Neural cell (in vitro differentiated cells): ENCODE results near the gene KL. TPM values are rescaled to one million over a fixed set of nuclear protein-coding genes. Genes with fewer than 3 reads are reported as not detected.

Experiments
- H2AFZ ChIP-seq: fragments of 200-600, 300-800 bp; sonication (generic), shearing (Covaris generic); 2 replicates; pipeline ENCODE4 v1.6.0; 2014; ENCODE audit warnings: low read depth, mild to moderate bottlenecking, antibody characterized with exemption, low read length, moderate library complexity
- H3F3A ChIP-seq: fragments of 200-600 bp; shearing (Covaris generic); 2 replicates; pipeline ENCODE4 v1.6.1; 2016; ENCODE audit warnings: mild to moderate bottlenecking, moderate library complexity, mixed read lengths, antibody characterized with exemption, low read length; ENCODE audit not compliant: insufficient read depth, poor library complexity, severe bottlenecking
- H3K27ac ChIP-seq: fragments of 200-600, 300-800 bp; sonication (generic), shearing (Covaris generic); 2 replicates; pipeline ENCODE4 v1.5.1; 2014; ENCODE audit warnings: mild to moderate bottlenecking, low read length, moderate library complexity
- H3K27me3 ChIP-seq: fragments of 300-800, 200-600 bp; sonication (generic), shearing (Covaris generic); 2 replicates; pipeline ENCODE4 v1.6.0; 2014; ENCODE audit warnings: mild to moderate bottlenecking, low read depth, low read length, moderate library complexity; ENCODE audit not compliant: insufficient read depth
- H3K36me3 ChIP-seq: fragments of 300-800, 200-600 bp; sonication (generic), shearing (Covaris generic); 2 replicates; pipeline ENCODE4 v1.5.1; 2014; ENCODE audit warnings: mild to moderate bottlenecking, antibody characterized with exemption, low read length, moderate library complexity; ENCODE audit not compliant: insufficient read depth
- H3K4me2 ChIP-seq: fragments of 300-800, 200-600 bp; sonication (generic), shearing (Covaris generic); 2 replicates; pipeline ENCODE4 v1.6.0; 2014; ENCODE audit warnings: mild to moderate bottlenecking, low read length
- H3K4me3 ChIP-seq: fragments of 300-800, 200-600 bp; sonication (generic), shearing (Covaris generic); 2 replicates; pipeline ENCODE4 v1.5.1; 2014; ENCODE audit warnings: mild to moderate bottlenecking, low read length, moderate library complexity
- H3K79me2 ChIP-seq: fragments of 200-600 bp; shearing (Covaris generic); replicated peaks from 2 replicates; pipeline ENCODE4 v1.6.0; 2014; ENCODE audit warnings: mild to moderate bottlenecking, low read length, moderate library complexity; ENCODE audit not compliant: insufficient read depth
- H3K9ac ChIP-seq: fragments of 300-800, 200-600 bp; sonication (generic), shearing (Covaris generic); 2 replicates; pipeline ENCODE4 v1.6.1; 2016; ENCODE audit warnings: mild to moderate bottlenecking, low read length, mixed read lengths
- H3K9me2 ChIP-seq: fragments of 200-600 bp; shearing (Covaris generic); 2 replicates; pipeline ENCODE4 v1.6.1; 2016; ENCODE audit warnings: mild to moderate bottlenecking, low read length, mixed read lengths; ENCODE audit not compliant: insufficient read depth
- H3K9me3 ChIP-seq: fragments of 200-600, 300-800 bp; sonication (generic), shearing (Covaris generic); 2 replicates; pipeline ENCODE4 v1.6.1; 2016; ENCODE audit warnings: mild to moderate bottlenecking, mixed run types, low read length, moderate library complexity, mixed read lengths
- H4K20me1 ChIP-seq: fragments of 200-600 bp; shearing (Covaris generic); 2 replicates; pipeline ENCODE4 v1.6.1; 2016; ENCODE audit warnings: mild to moderate bottlenecking, mixed run types; ENCODE audit not compliant: insufficient read depth
- EP300 ChIP-seq: fragments of 450-650 bp; conservative IDR thresholded peaks from 2 replicates; pipeline ENCODE4 v1.6.1; 2014; ENCODE audit warnings: antibody characterized with exemption, mild to moderate bottlenecking, moderate library complexity; ENCODE audit not compliant: poor library complexity, severe bottlenecking
- EZH2 ChIP-seq: fragments of 200-600, 300-800 bp; shearing (Covaris generic), sonication (generic); IDR thresholded peaks from 2 replicates; pipeline ENCODE4 v1.6.1; 2014; ENCODE audit warnings: antibody characterized with exemption, low read length, borderline replicate concordance, mild to moderate bottlenecking; ENCODE audit not compliant: insufficient read depth, poor library complexity, severe bottlenecking
- MXI1 ChIP-seq: fragments of 450-650 bp; conservative IDR thresholded peaks from 2 replicates; pipeline ENCODE4 v1.6.1; 2014; ENCODE audit warnings: antibody characterized with exemption, mild to moderate bottlenecking; ENCODE audit not compliant: poor library complexity, severe bottlenecking
- POLR2AphosphoS5 ChIP-seq: IDR thresholded peaks from 2 replicates; pipeline ENCODE4 v1.6.1; 2012
- RAD21 ChIP-seq: fragments of 450-650 bp; conservative IDR thresholded peaks from 2 replicates; pipeline ENCODE4 v1.6.1; 2014; ENCODE audit warnings: antibody characterized with exemption, mild to moderate bottlenecking, moderate library complexity
- SMC3 ChIP-seq: fragments of 450-650 bp; conservative IDR thresholded peaks from 2 replicates; pipeline ENCODE4 v1.6.1; 2014; ENCODE audit warnings: antibody characterized with exemption, mild to moderate bottlenecking, moderate library complexity; ENCODE audit not compliant: poor library complexity
- TAF1 ChIP-seq: IDR thresholded peaks from 2 replicates; pipeline ENCODE4 v1.6.1; 2012; ENCODE audit warnings: low read depth
- polyA plus RNA-seq: library from polyadenylated mRNA; depleted of rRNA; stranded (reverse); fragments of >200 nt; gene quantifications from 2 replicates; pipeline ENCODE4 v1.2.3, GENCODE V29; 2014
- TF ChIP-seq, protein P1 (sequence below): fragments of 450-650 bp; IDR thresholded peaks from 2 replicates; pipeline ENCODE4 v1.5.1; 2014; ENCODE audit warnings: antibody characterized with exemption, mild to moderate bottlenecking, moderate library complexity; ENCODE audit not compliant: poor library complexity, severe bottlenecking
- TF ChIP-seq, protein P2 (sequence below): IDR thresholded peaks from 2 replicates; pipeline ENCODE4 v1.6.1; 2012; ENCODE audit warnings: borderline replicate concordance

KL gene
- polyA plus RNA-seq, 1 donor from 2014 or later, result 0.09 TPM

DNA sequence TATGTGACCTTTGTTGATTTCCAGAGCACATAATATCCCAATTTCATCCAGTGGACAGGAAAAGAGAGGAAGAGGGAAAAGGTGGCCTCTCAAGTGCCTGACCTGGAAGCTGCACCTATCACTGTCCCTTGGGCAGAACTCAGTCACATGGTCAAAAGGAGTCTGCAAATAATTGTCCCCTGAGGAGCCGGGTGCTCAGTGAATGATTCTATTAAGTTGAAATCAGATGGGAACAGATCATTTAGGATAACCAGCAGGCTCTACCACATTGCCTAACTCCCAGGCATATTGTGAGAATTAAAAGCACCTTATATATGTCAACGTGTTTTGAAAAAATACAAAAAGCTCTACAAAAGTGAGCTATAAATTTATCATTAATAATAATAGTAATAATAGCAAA is 6.8 kb downstream of the KL start:
- H3K9ac ChIP-seq, result no peak overlapping the region
- no peaks in the 10 kb centered on the region for H3F3A ChIP-seq
- TF ChIP-seq, protein P1, sequence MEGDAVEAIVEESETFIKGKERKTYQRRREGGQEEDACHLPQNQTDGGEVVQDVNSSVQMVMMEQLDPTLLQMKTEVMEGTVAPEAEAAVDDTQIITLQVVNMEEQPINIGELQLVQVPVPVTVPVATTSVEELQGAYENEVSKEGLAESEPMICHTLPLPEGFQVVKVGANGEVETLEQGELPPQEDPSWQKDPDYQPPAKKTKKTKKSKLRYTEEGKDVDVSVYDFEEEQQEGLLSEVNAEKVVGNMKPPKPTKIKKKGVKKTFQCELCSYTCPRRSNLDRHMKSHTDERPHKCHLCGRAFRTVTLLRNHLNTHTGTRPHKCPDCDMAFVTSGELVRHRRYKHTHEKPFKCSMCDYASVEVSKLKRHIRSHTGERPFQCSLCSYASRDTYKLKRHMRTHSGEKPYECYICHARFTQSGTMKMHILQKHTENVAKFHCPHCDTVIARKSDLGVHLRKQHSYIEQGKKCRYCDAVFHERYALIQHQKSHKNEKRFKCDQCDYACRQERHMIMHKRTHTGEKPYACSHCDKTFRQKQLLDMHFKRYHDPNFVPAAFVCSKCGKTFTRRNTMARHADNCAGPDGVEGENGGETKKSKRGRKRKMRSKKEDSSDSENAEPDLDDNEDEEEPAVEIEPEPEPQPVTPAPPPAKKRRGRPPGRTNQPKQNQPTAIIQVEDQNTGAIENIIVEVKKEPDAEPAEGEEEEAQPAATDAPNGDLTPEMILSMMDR, result no peak
- TF ChIP-seq SMC3 (no peak), MXI1 (no peak), RAD21 (no peak), TAF1 (no peak), EZH2 (no peak), POLR2AphosphoS5 (no peak), EP300 (no peak)
- TF ChIP-seq, protein P2, sequence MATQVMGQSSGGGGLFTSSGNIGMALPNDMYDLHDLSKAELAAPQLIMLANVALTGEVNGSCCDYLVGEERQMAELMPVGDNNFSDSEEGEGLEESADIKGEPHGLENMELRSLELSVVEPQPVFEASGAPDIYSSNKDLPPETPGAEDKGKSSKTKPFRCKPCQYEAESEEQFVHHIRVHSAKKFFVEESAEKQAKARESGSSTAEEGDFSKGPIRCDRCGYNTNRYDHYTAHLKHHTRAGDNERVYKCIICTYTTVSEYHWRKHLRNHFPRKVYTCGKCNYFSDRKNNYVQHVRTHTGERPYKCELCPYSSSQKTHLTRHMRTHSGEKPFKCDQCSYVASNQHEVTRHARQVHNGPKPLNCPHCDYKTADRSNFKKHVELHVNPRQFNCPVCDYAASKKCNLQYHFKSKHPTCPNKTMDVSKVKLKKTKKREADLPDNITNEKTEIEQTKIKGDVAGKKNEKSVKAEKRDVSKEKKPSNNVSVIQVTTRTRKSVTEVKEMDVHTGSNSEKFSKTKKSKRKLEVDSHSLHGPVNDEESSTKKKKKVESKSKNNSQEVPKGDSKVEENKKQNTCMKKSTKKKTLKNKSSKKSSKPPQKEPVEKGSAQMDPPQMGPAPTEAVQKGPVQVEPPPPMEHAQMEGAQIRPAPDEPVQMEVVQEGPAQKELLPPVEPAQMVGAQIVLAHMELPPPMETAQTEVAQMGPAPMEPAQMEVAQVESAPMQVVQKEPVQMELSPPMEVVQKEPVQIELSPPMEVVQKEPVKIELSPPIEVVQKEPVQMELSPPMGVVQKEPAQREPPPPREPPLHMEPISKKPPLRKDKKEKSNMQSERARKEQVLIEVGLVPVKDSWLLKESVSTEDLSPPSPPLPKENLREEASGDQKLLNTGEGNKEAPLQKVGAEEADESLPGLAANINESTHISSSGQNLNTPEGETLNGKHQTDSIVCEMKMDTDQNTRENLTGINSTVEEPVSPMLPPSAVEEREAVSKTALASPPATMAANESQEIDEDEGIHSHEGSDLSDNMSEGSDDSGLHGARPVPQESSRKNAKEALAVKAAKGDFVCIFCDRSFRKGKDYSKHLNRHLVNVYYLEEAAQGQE, result no peak
- H3K27ac ChIP-seq, result no peak overlapping the region
- H3K4me2 ChIP-seq, result no peak overlapping the region
- H3K4me3 ChIP-seq, result no peak overlapping the region
- no peaks in the 10 kb centered on the region for H4K20me1 ChIP-seq
- H3K36me3 ChIP-seq, result no peaks in the 10 kb centered on the region
- H3K27me3 ChIP-seq, result peaks cover 14% of the 10 kb centered on the region
- no peaks in the 10 kb centered on the region for H3K9me2 ChIP-seq
- no peaks in the 10 kb centered on the region for H3K79me2 ChIP-seq
- no peaks in the 10 kb centered on the region for H3K9me3 ChIP-seq
- H2AFZ ChIP-seq, result no peak overlapping the region

DNA sequence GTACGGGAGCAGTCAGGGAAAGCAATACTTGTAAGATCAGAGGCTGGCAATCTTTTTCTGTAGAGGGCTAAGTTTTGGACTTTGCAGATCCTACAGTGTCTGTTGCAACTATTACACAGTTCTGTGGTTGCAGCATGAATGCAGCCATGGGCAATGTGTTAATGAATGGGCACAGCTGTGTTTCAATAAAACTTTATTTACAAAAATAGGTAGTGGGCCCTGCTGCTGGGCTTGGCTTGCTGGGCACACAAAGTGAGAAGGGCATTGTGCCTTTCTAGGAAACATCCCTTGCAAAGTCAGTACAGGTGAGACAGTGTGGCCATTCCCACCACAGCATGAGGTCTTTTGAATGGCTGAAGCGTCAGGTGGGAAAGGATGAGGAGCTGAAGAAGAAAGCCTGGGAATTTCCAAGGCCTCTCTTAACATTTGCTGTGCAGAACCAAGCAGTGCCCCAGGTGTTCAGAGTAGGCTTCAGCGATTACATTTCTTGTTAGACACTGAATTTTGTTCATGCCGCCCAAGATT is 9.1 kb downstream of the KL start:
- Histone ChIP-seq H2AFZ (no peak overlapping the region), H3K27me3 (no peaks in the 10 kb centered on the region), H3K9me2 (no peaks in the 10 kb centered on the region), H4K20me1 (no peaks in the 10 kb centered on the region), H3K79me2 (no peaks in the 10 kb centered on the region), H3K36me3 (no peaks in the 10 kb centered on the region), H3K9ac (no peak overlapping the region), H3K4me3 (no peak overlapping the region), H3K9me3 (no peaks in the 10 kb centered on the region), H3K4me2 (no peak overlapping the region), H3F3A (no peaks in the 10 kb centered on the region), H3K27ac (no peak overlapping the region)
- TF ChIP-seq, protein P2, result no peak
- TF ChIP-seq EZH2 (no peak), POLR2AphosphoS5 (no peak), RAD21 (no peak), SMC3 (no peak), EP300 (no peak)
- TF ChIP-seq, protein P1, result no peak
